K562 (cell line): ENCODE measurements around the gene DOK1. TPM values are rescaled to one million over a fixed set of nuclear protein-coding genes. Genes with fewer than 3 reads are reported as not detected.

Source experiments
- EP300 ChIP-seq: IDR thresholded peaks from 2 replicates; pipeline ENCODE4 v1.6.1; 2012; ENCODE audit warnings: low read length, improper control_type of control experiment
- MCM7 ChIP-seq, 2 experiments: fragments of 450-650 bp; IDR thresholded peaks; 2 replicates each; pipeline ENCODE4 v1.6.1; 2016 to 2018
- MED1 ChIP-seq: sonication (generic); formaldehyde crosslinking; IDR thresholded peaks from 2 replicates; pipeline ENCODE4 v1.8.1; 2023; ENCODE audit warnings: missing genetic modification reagents, borderline replicate concordance
- RB1 ChIP-seq: fragments of 450-650 bp; IDR thresholded peaks from 2 replicates; pipeline ENCODE4 v1.6.1; 2017; ENCODE audit warnings: low read depth, mild to moderate bottlenecking
- SP2 ChIP-seq: IDR thresholded peaks from 2 replicates; pipeline ENCODE4 v1.6.1; 2011; ENCODE audit warnings: mild to moderate bottlenecking, low read depth, low read length, moderate library complexity; ENCODE audit not compliant: poor library complexity, severe bottlenecking; ENCODE audit errors: extremely low read depth
- SRSF9 ChIP-seq: fragments of 200-400 bp; formaldehyde crosslinking; IDR thresholded peaks from 2 replicates; pipeline ENCODE4 v1.6.1; 2017; ENCODE audit warnings: low read depth, low read length, borderline replicate concordance
- TCF3 ChIP-seq: sonication (generic); formaldehyde crosslinking; IDR thresholded peaks from 2 replicates; pipeline ENCODE4 v1.4.0; 2020; ENCODE audit warnings: mild to moderate bottlenecking, missing genetic modification reagents
- TCF7 ChIP-seq: sonication (generic); IDR thresholded peaks from 2 replicates; pipeline ENCODE4 v1.6.1; 2016; ENCODE audit warnings: antibody characterized with exemption, borderline replicate concordance
- THRAP3 ChIP-seq: fragments of 450-650 bp; IDR thresholded peaks from 2 replicates; pipeline ENCODE4 v1.6.1; 2016; ENCODE audit warnings: mild to moderate bottlenecking, inconsistent platforms, borderline replicate concordance
- ZNF3 ChIP-seq: fragments of 250-450 bp; sonication (Bioruptor Pico); IDR thresholded peaks from 2 replicates; pipeline ENCODE4 v1.5.0; 2021; ENCODE audit warnings: mild to moderate bottlenecking, moderate library complexity
- ZNF354B ChIP-seq: fragments of 250-450 bp; sonication (Bioruptor Pico); IDR thresholded peaks from 2 replicates; pipeline ENCODE4 v1.4.0; 2020
- ZNF77 ChIP-seq: fragments of 250-450 bp; sonication (Bioruptor Pico); IDR thresholded peaks from 2 replicates; pipeline ENCODE4 v1.5.0; 2020
- polyA plus RNA-seq, 8 experiments: library from polyadenylated mRNA; depleted of rRNA in 4 of 8; stranded (reverse) in 5 of 8; unstranded in 3 of 8; fragments of >200 nt; fragmentation: Nextera tagmentation in 2 of 8; fragmentation: Illumina TruSeq in 1 of 8; extraction: Ambion mirVana in 2 of 8; extraction: Trizol in 1 of 8; gene quantifications; 2 replicates each; pipeline versions ENCODE4 v1.2.1 to v1.2.3, GENCODE V29; 2011 to 2014; ENCODE audit warnings: inconsistent platforms in 1 of 8, missing spikeins in 1 of 8
- total RNA-seq, 7 experiments: library from RNA; depleted of rRNA in 6 of 7; stranded (reverse); fragments of >200 nt in 6 of 7; fragmentation: Illumina TruSeq in 2 of 7; extraction: Trizol in 2 of 7; gene quantifications; 2 replicates each; pipeline versions ENCODE4 v1.2.1 to v1.2.3, GENCODE V29; 2011 to 2021; ENCODE audit warnings: low replicate concordance in 1 of 7
- TF ChIP-seq, protein P1 (sequence below): fragments of 450-650 bp; IDR thresholded peaks from 2 replicates; pipeline ENCODE4 v1.7.0; 2016; ENCODE audit warnings: borderline replicate concordance
- TF ChIP-seq, protein P2 (sequence below): sonication (generic); formaldehyde crosslinking; IDR thresholded peaks from 2 replicates; pipeline ENCODE4 v1.9.0; 2022; ENCODE audit warnings: mild to moderate bottlenecking, missing genetic modification reagents
- TF ChIP-seq, protein P3 (sequence below): sonication (generic); formaldehyde crosslinking; IDR thresholded peaks from 2 replicates; pipeline ENCODE4 v1.8.0; 2023; ENCODE audit warnings: mild to moderate bottlenecking, missing genetic modification reagents
- TF ChIP-seq, protein P4 (sequence below): sonication (generic); formaldehyde crosslinking; IDR thresholded peaks from 2 replicates; pipeline ENCODE4 v1.8.0; 2023; ENCODE audit warnings: missing genetic modification reagents, mild to moderate bottlenecking, borderline replicate concordance

The DOK1 gene
- total and polyA plus RNA-seq, 9 of the 15 experiments (the other 6 are each of a cell fraction or from before 2014, with no cell fraction given) = 0.59 to 36.4 (median 16.1) TPM

DNA sequence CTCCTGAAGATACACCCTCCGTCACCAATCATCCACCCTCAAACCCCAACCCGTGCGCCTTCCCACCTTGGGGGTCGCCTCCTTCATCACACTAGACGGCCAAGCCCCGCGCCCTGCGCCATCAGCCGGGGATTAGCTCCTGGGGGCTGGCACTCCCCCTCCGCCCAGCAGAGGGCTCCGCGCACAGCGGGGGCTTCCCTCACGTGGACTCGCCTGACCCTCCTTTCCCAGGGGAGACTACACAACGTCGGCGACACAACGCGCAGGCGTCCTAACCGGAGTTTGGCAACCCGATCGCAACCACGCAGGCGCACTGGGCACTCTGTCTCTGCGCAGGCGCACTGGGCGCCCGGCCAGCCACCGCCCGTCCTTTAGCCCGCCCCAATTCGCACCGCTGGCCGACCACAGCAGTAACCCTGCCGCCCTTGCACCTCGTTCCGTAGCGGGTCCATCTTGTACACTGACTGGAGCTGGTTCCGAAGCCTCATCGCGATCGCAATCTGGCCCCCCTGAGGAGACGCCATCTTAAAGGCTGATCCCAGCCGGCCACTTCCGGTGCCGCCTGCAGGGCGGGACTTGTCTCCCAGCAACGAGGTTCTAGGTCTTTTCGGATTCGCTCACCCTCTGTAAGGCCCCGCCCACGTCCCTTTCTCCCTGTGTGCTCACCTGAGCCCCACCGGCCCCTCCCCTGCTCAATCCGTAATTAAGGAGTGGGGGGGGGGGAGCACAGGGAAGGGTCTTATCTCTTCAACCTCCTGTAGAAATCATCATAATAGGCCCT lies 47.2 kb upstream of the DOK1 start, which contains the start of gene PCGF1 (continued):
- TF ChIP-seq, protein P1, sequence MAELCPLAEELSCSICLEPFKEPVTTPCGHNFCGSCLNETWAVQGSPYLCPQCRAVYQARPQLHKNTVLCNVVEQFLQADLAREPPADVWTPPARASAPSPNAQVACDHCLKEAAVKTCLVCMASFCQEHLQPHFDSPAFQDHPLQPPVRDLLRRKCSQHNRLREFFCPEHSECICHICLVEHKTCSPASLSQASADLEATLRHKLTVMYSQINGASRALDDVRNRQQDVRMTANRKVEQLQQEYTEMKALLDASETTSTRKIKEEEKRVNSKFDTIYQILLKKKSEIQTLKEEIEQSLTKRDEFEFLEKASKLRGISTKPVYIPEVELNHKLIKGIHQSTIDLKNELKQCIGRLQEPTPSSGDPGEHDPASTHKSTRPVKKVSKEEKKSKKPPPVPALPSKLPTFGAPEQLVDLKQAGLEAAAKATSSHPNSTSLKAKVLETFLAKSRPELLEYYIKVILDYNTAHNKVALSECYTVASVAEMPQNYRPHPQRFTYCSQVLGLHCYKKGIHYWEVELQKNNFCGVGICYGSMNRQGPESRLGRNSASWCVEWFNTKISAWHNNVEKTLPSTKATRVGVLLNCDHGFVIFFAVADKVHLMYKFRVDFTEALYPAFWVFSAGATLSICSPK = no peak
- TF ChIP-seq TCF3 = peak; percentile 4
- no peak for TF ChIP-seq TCF7
- TF ChIP-seq RB1 = peak; percentile 19; the same call in 1 of the 2 replicates
- TF ChIP-seq, protein P2, sequence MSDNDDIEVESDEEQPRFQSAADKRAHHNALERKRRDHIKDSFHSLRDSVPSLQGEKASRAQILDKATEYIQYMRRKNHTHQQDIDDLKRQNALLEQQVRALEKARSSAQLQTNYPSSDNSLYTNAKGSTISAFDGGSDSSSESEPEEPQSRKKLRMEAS (CRISPR knock-in tag) = peak; percentile 81
- TF ChIP-seq MCM7 (IDR thresholded peaks at IDR 0.05) = no peak
- peak; percentile 59 for TF ChIP-seq SP2
- TF ChIP-seq ZNF3 (CRISPR knock-in tag) = no peak
- TF ChIP-seq, protein P3, sequence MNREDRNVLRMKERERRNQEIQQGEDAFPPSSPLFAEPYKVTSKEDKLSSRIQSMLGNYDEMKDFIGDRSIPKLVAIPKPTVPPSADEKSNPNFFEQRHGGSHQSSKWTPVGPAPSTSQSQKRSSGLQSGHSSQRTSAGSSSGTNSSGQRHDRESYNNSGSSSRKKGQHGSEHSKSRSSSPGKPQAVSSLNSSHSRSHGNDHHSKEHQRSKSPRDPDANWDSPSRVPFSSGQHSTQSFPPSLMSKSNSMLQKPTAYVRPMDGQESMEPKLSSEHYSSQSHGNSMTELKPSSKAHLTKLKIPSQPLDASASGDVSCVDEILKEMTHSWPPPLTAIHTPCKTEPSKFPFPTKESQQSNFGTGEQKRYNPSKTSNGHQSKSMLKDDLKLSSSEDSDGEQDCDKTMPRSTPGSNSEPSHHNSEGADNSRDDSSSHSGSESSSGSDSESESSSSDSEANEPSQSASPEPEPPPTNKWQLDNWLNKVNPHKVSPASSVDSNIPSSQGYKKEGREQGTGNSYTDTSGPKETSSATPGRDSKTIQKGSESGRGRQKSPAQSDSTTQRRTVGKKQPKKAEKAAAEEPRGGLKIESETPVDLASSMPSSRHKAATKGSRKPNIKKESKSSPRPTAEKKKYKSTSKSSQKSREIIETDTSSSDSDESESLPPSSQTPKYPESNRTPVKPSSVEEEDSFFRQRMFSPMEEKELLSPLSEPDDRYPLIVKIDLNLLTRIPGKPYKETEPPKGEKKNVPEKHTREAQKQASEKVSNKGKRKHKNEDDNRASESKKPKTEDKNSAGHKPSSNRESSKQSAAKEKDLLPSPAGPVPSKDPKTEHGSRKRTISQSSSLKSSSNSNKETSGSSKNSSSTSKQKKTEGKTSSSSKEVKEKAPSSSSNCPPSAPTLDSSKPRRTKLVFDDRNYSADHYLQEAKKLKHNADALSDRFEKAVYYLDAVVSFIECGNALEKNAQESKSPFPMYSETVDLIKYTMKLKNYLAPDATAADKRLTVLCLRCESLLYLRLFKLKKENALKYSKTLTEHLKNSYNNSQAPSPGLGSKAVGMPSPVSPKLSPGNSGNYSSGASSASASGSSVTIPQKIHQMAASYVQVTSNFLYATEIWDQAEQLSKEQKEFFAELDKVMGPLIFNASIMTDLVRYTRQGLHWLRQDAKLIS = no peak
- peak; percentile 17; the same call in 1 of the 2 replicates for TF ChIP-seq EP300
- TF ChIP-seq SRSF9 = no peak
- no peak for TF ChIP-seq MED1 (CRISPR knock-in tag)
- TF ChIP-seq ZNF354B (CRISPR knock-in tag) = no peak
- TF ChIP-seq ZNF77 = no peak
- TF ChIP-seq, protein P4, sequence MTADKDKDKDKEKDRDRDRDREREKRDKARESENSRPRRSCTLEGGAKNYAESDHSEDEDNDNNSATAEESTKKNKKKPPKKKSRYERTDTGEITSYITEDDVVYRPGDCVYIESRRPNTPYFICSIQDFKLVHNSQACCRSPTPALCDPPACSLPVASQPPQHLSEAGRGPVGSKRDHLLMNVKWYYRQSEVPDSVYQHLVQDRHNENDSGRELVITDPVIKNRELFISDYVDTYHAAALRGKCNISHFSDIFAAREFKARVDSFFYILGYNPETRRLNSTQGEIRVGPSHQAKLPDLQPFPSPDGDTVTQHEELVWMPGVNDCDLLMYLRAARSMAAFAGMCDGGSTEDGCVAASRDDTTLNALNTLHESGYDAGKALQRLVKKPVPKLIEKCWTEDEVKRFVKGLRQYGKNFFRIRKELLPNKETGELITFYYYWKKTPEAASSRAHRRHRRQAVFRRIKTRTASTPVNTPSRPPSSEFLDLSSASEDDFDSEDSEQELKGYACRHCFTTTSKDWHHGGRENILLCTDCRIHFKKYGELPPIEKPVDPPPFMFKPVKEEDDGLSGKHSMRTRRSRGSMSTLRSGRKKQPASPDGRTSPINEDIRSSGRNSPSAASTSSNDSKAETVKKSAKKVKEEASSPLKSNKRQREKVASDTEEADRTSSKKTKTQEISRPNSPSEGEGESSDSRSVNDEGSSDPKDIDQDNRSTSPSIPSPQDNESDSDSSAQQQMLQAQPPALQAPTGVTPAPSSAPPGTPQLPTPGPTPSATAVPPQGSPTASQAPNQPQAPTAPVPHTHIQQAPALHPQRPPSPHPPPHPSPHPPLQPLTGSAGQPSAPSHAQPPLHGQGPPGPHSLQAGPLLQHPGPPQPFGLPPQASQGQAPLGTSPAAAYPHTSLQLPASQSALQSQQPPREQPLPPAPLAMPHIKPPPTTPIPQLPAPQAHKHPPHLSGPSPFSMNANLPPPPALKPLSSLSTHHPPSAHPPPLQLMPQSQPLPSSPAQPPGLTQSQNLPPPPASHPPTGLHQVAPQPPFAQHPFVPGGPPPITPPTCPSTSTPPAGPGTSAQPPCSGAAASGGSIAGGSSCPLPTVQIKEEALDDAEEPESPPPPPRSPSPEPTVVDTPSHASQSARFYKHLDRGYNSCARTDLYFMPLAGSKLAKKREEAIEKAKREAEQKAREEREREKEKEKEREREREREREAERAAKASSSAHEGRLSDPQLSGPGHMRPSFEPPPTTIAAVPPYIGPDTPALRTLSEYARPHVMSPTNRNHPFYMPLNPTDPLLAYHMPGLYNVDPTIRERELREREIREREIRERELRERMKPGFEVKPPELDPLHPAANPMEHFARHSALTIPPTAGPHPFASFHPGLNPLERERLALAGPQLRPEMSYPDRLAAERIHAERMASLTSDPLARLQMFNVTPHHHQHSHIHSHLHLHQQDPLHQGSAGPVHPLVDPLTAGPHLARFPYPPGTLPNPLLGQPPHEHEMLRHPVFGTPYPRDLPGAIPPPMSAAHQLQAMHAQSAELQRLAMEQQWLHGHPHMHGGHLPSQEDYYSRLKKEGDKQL (CRISPR knock-in tag) = no peak
- TF ChIP-seq THRAP3 = no peak; the same call in 1 of the 2 replicates
